Karpas-422 (cell line): ENCODE data around the gene SMIM45.
A peak's percentile ranks its signal among the peaks of the same experiment; 100 is the strongest.
"Not testable (repeated sequence)": the region's sequence is repeated elsewhere in the genome, so short reads cannot be mapped to it uniquely, and the experiment has no call there.

ENCODE experiments used
- DNase-seq: peaks from one replicate; pipeline ENCODE4 v3.0.0-alpha.2; 2015
- H2AFZ ChIP-seq: fragments of 200-600 bp; sonication (generic); 2 replicates; pipeline ENCODE4 v1.6.1; 2014; ENCODE audit warnings: antibody characterized with exemption, low read length, mixed read lengths
- H3K27ac ChIP-seq: fragments of 200-600 bp; sonication (generic); 2 replicates; pipeline ENCODE4 v1.5.1; 2014; ENCODE audit warnings: mild to moderate bottlenecking, low read length, moderate library complexity
- H3K27me3 ChIP-seq: fragments of 200-600 bp; sonication (generic); 2 replicates; pipeline ENCODE4 v1.6.1; 2014; ENCODE audit warnings: low read length, mixed read lengths
- H3K36me3 ChIP-seq: fragments of 200-600 bp; sonication (generic); 2 replicates; pipeline ENCODE4 v1.6.1; 2014; ENCODE audit warnings: low read length, mixed read lengths; ENCODE audit not compliant: insufficient read depth
- H3K4me1 ChIP-seq: fragments of 200-600 bp; sonication (generic); 2 replicates; pipeline ENCODE4 v1.6.1; 2014; ENCODE audit warnings: mild to moderate bottlenecking, low read length, mixed read lengths
- H3K4me2 ChIP-seq: fragments of 200-600 bp; sonication (generic); 2 replicates; pipeline ENCODE4 v1.6.1; 2014; ENCODE audit warnings: low read length, low read depth, mild to moderate bottlenecking; ENCODE audit not compliant: poor library complexity, severe bottlenecking
- H3K4me3 ChIP-seq: fragments of 200-600 bp; sonication (generic); 2 replicates; pipeline ENCODE4 v1.5.1; 2014; ENCODE audit warnings: mild to moderate bottlenecking, antibody characterized with exemption, low read length, mixed read lengths
- H3K79me2 ChIP-seq: fragments of 200-600 bp; sonication (generic); 2 replicates; pipeline ENCODE4 v1.6.1; 2014; ENCODE audit warnings: mild to moderate bottlenecking, low read length, mixed read lengths
- H3K9ac ChIP-seq: fragments of 200-600 bp; sonication (generic); 2 replicates; pipeline ENCODE4 v1.6.0; 2014; ENCODE audit warnings: low read length
- H3K9me2 ChIP-seq: fragments of 200-600 bp; sonication (generic), shearing (Covaris generic); replicated peaks from 2 replicates; pipeline ENCODE4 v1.6.0; 2014; ENCODE audit warnings: mild to moderate bottlenecking, low read length, moderate library complexity; ENCODE audit not compliant: insufficient read depth
- H3K9me3 ChIP-seq: fragments of 300-700, 200-600 bp; sonication (generic); 2 replicates; pipeline ENCODE4 v1.6.1; 2014; ENCODE audit warnings: low read length, mixed read lengths
- H4K20me1 ChIP-seq: fragments of 200-600 bp; sonication (generic); 2 replicates; pipeline ENCODE4 v1.6.1; 2014; ENCODE audit warnings: mild to moderate bottlenecking, antibody characterized with exemption, low read length, low read depth; ENCODE audit not compliant: insufficient read depth

SMIM45 gene

DNA sequence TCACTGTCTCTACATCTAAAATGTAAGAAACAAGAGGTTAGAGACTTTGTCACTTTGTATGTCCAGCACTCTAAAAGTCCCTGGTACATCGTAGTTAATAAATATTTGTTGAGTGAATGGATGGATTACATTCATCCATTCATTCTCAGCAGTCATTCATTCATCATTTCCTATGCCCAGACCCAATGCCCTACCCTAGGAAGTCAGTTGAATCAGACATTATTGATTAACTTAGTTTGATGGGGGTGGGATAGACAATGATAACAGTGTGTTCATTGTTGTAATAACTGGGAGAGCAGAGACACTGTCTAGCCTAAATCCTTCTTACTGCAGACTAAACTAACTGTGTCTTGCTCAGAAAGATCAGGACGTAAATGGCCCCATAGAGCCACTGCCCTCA, 3.8 kb upstream of the SMIM45 start:
- Histone ChIP-seq H3K79me2 (peaks cover 19% of the 10 kb centered on the region), H3K4me2 (peak overlapping the region; percentile 88)

GRCh38 chr22:41948928-41949296, 3.0 kb upstream of the SMIM45 start:
- Histone ChIP-seq H3K4me2 (peak overlapping the region; percentile 69), H3K4me3 (peak overlapping the region; percentile 91), H3K9ac (peak overlapping the region; percentile 91), H3K27ac (peak overlapping the region; percentile 99), H3K79me2 (peaks cover 19% of the 10 kb centered on the region), H3K4me1 (peaks cover 82% of the 10 kb centered on the region)
- not testable (repeated sequence) for H3K9me3 ChIP-seq, DNase-seq, H2AFZ ChIP-seq, H3K9me2 ChIP-seq, H4K20me1 ChIP-seq, H3K36me3 ChIP-seq, H3K27me3 ChIP-seq

More for the DNA sequence above, 3.8 kb upstream of the SMIM45 start:
- Histone ChIP-seq H3K27ac (peak overlapping the region; percentile 99), H2AFZ (no peak overlapping the region), H3K36me3 (peaks cover 13% of the 10 kb centered on the region), H3K9me3 (no peaks in the 10 kb centered on the region), H3K4me3 (peak overlapping the region; percentile 91; the same call in 1 of the 2 replicates), H3K27me3 (no peaks in the 10 kb centered on the region), H3K4me1 (peaks cover 83% of the 10 kb centered on the region), H3K9ac (peak overlapping the region; percentile 91), H3K9me2 (no peaks in the 10 kb centered on the region), H4K20me1 (no peaks in the 10 kb centered on the region)
- DNase-seq, result no peak

DNA sequence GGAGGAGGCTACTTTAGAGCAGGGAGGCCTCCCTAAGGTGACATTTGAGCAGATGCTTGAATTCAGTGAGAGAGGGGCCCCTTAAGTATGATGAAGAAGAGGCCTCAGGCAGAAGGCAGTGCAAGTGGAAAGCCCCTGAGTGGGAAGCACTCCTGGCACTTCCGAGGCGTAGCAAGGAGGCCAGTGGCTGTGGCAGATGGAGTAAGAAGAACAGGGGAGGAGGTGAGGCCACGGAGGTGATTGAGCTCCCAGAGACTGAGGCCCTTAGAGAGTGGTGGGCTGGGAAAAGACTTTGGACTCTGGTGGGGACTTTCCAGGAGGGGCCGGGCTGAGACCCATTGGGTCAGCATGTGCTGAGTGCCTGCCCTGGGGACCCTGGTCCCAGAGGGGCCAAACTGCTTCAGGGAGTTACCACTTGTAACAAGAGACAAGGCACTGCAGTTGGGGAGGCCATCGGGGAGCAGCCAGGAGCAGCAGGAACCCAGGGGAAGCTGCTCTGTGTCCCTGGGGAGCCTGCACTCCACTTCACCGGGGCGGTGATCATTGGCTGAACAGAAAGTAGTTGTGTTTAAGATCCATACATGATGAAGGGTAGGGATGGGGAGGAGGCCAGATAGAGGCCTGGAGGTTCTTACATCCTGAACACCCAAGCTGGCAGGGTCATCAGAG, 2.5 kb upstream of the SMIM45 start:
- peak overlapping the region; percentile 99 for H3K27ac ChIP-seq
- H3K9ac ChIP-seq, result peak overlapping the region; percentile 91
- H3K79me2 ChIP-seq, result peaks cover 19% of the 10 kb centered on the region

DNA sequence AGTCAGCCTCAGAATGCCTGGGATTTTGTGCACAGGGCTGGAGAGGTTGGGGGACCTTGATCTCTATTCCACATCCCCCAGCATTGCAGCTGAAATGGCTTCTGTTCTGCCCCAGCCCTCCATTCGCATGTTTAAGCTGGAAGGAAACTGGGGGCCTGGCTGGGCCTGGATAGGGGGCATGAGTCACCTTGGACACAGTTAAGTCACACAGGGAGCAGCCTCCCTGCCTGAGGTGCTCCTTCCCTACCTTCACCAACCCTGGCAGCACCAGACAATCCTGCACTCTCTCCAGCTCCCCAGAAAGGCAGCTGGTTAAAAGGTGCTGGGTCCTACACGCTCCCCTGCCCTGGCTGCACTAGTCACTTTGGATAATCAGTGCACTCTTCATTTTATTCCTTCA, 763 bp downstream of the SMIM45 start:
- H3K36me3 ChIP-seq, result no peaks in the 10 kb centered on the region
- H4K20me1 ChIP-seq, result no peaks in the 10 kb centered on the region
- peak overlapping the region; percentile 69 for H3K4me2 ChIP-seq
- peaks cover 75% of the 10 kb centered on the region for H3K4me1 ChIP-seq
- peak overlapping the region; percentile 63 for H3K4me3 ChIP-seq
- no peak overlapping the region for H2AFZ ChIP-seq
- H3K9ac ChIP-seq, result peak overlapping the region; percentile 91
- peak overlapping the region; percentile 99 for H3K27ac ChIP-seq
- no peaks in the 10 kb centered on the region for H3K79me2 ChIP-seq
- no peaks in the 10 kb centered on the region for H3K9me3 ChIP-seq
- DNase-seq, result peak; percentile 54
- no peaks in the 10 kb centered on the region for H3K27me3 ChIP-seq
- H3K9me2 ChIP-seq, result no peaks in the 10 kb centered on the region

More for the DNA sequence above, 2.5 kb upstream of the SMIM45 start:
- peak; percentile 92 for DNase-seq
- peak overlapping the region; percentile 69 for H3K4me2 ChIP-seq
- H3K9me3 ChIP-seq, result no peaks in the 10 kb centered on the region
- no peaks in the 10 kb centered on the region for H4K20me1 ChIP-seq
- H3K4me1 ChIP-seq, result peaks cover 82% of the 10 kb centered on the region
- no peaks in the 10 kb centered on the region for H3K27me3 ChIP-seq
- peak overlapping the region; percentile 60 for H3K4me3 ChIP-seq
- no peaks in the 10 kb centered on the region for H3K9me2 ChIP-seq
- H2AFZ ChIP-seq, result 0 out of 2 replicates have a peak overlapping the region, but pooled peaks have one; percentile 7
- peaks cover 7% of the 10 kb centered on the region for H3K36me3 ChIP-seq

GRCh38 chr22:41957941-41958556, 6.1 kb downstream of the SMIM45 start:
- H3K27ac ChIP-seq, result no peak overlapping the region
- H3K4me2 ChIP-seq, result peak overlapping the region; percentile 47
- H3K79me2 ChIP-seq, result no peaks in the 10 kb centered on the region
- H3K9me2 ChIP-seq, result no peaks in the 10 kb centered on the region
- no peaks in the 10 kb centered on the region for H3K36me3 ChIP-seq
- peaks cover 37% of the 10 kb centered on the region for H3K4me1 ChIP-seq
- H3K27me3 ChIP-seq, result no peaks in the 10 kb centered on the region
- H3K4me3 ChIP-seq, result no peak overlapping the region
- no peaks in the 10 kb centered on the region for H3K9me3 ChIP-seq
- no peaks in the 10 kb centered on the region; the same call in 1 of the 2 replicates for H4K20me1 ChIP-seq
- H3K9ac ChIP-seq, result no peak overlapping the region
- no peak overlapping the region for H2AFZ ChIP-seq
- DNase-seq, result no peak

DNA sequence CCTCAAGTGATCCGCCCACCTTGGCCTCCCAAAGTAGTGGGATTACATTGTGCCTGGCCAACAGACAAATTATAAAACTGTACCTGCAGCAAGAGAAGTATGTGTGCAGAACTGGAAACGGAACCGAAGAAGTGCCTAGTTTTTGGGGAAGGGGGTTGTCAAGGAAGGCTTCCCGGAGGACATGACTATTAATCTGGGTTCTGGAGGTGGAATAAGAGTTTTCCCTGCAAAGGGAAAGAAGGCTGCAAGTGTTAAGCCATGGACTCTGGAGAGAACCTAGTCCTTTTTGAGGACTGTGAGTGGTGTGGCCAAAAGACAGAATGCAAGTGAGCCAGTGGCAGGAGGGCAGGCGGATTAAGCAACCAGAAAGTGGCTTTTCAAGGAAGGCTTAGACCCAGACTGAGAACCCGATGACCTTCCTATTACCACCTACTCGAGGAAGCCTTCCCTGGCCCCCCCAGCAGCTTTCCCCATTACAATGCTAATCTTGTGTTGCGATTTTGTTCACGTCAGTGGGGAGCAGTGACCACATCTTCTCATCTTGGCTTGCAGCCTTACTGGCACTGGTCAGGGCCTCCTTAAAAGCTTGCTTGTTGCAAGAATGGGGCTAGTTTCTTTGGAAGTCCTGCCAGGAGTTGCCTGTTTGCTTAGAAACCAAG, 11.6 kb downstream of the SMIM45 start:
- no peak overlapping the region for H2AFZ ChIP-seq
- no peaks in the 10 kb centered on the region for H3K9me2 ChIP-seq
- no peaks in the 10 kb centered on the region for H4K20me1 ChIP-seq

GRCh38 chr22:41964112-41964491, 12.2 kb downstream of the SMIM45 start:
- no peaks in the 10 kb centered on the region for H3K9me3 ChIP-seq

More for the DNA sequence above, 11.6 kb downstream of the SMIM45 start:
- Histone ChIP-seq H3K79me2 (no peaks in the 10 kb centered on the region), H3K4me1 (peaks cover 11% of the 10 kb centered on the region), H3K27ac (no peak overlapping the region), H3K9ac (no peak overlapping the region), H3K36me3 (no peaks in the 10 kb centered on the region), H3K9me3 (no peaks in the 10 kb centered on the region), H3K27me3 (no peaks in the 10 kb centered on the region), H3K4me3 (no peak overlapping the region), H3K4me2 (no peak overlapping the region)
- DNase-seq, result peak; percentile 43

DNA sequence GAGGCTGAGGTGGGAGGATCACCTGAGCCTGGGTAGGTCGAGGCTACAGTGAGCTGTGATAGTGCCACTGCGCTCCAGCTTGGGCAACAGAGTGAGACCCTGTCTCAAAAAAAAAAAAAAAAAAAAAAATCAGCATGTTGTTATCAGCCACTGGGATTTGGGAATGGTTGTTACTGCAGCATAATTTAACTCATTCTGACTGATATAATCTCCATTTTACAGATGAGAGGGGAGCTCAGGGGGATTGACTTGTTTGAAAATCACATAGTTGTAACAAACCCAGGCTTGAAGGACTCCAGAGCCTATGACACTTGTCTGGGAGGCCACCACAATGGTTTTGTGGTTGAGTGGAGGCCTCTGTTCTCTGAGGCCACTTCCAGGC, 14.3 kb downstream of the SMIM45 start:
- no peaks in the 10 kb centered on the region for H3K4me1 ChIP-seq
- H3K27me3 ChIP-seq, result no peaks in the 10 kb centered on the region
- no peaks in the 10 kb centered on the region for H3K36me3 ChIP-seq
- no peaks in the 10 kb centered on the region for H3K9me3 ChIP-seq
- no peak overlapping the region for H3K27ac ChIP-seq
- H3K9me2 ChIP-seq, result no peaks in the 10 kb centered on the region
- no peak overlapping the region for H2AFZ ChIP-seq
- H3K4me2 ChIP-seq, result no peak overlapping the region
- H3K9ac ChIP-seq, result no peak overlapping the region
- no peaks in the 10 kb centered on the region for H3K79me2 ChIP-seq
- no peak for DNase-seq
- no peaks in the 10 kb centered on the region for H4K20me1 ChIP-seq
- H3K4me3 ChIP-seq, result no peak overlapping the region

More at GRCh38 chr22:41964112-41964491, 12.2 kb downstream of the SMIM45 start:
- Histone ChIP-seq H3K4me1 (peaks cover 11% of the 10 kb centered on the region), H3K4me2 (no peak overlapping the region), H2AFZ (no peak overlapping the region), H3K36me3 (no peaks in the 10 kb centered on the region), H3K27me3 (no peaks in the 10 kb centered on the region), H4K20me1 (no peaks in the 10 kb centered on the region), H3K4me3 (no peak overlapping the region), H3K79me2 (no peaks in the 10 kb centered on the region), H3K9me2 (no peaks in the 10 kb centered on the region), H3K9ac (no peak overlapping the region), H3K27ac (no peak overlapping the region)
- DNase-seq, result no peak
